GM18951 (cell line): ENCODE results near the gene NHS.

Source experiments
- POLR2A ChIP-seq: IDR thresholded peaks from 4 replicates; pipeline ENCODE4 v1.6.1; 2011; ENCODE audit warnings: mild to moderate bottlenecking; ENCODE audit not compliant: insufficient read length, insufficient read depth; ENCODE audit errors: extremely low read depth
- in situ Hi-C: fragments of 300-500 bp; cut with MboI; formaldehyde crosslinking; loops from one replicate; pipeline ENCODE4 v1.12.0; 2022; ENCODE audit warnings: low sequenced_read_pairs, mixed read lengths, inconsistent platforms; ENCODE audit not compliant: unreplicated experiment

NHS gene

DNA sequence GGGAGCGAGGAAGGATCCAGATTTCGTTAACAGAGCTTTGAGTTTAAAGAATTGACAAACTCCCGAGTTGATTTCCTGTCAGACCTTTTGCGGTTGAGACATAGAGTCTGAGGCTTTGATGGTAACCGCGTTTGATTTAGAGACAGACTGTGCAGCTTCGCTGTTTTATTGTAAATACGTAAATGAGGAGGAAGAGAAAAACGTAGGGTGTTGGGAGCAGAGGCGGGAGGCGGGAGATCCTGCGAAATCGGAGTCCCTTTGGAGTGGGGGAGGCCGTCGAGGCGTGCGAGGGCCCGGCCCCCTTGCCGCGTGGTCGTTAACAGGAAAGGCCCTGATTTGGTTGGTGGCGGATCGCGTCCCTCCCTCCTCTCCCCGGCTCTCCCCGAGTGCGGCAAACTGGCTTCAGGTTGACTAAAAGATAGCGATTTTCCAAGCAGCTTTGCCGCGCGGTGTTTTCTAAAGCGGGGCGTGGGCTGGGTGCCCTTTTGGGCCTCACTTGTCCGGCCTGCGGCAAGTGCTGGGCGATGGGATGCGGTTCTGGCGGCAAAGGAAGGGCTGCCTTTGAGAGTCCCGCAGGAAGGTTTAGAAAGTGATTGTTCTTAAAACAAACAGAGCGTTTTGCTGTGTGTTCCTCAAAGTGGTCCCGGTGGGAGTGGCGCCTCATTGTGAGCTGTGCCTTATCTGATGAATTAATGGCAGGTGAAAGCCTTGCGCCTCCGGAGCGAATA is 363.1 kb downstream of the NHS start:
- in situ Hi-C loops = no loop called here
- no peak for TF ChIP-seq POLR2A

DNA sequence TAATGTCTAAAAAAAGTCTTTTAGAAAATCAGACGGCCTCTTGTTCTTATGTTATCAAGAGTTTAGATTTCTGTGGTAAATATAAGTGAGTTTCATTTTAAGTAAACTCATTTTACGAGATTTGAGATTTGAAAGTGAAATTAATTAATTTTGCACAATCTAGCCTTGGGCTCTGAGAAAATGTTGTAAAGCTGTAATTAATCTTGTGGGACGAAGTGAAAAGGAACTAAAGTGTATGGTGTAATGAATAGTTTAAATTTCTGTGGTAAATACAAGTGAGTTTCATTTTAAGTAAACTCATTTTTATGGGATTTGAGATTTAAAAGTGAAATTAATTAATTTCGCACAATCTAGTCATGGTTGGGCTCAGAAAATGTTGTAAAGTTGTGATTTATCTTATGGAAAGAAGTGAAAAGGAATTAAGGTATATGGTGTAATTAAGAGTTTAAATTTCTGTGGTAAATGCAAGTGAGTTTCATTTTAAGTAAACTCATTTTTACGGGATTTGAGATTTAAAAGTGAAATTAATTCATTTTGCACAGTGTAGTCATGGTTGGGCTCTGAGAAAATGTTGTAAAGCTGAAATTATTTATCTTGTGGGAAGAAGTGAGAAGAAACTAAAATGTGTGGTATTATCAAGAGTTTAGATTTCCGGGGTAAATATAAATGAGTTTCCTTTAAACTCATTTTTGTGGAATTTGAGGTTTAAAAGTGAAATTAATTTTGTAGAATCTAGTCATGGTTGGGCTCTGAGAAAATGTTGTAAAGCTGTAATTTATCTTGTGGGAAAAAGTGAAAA is 363.9 kb downstream of the NHS start:
- no peak for TF ChIP-seq POLR2A
- in situ Hi-C loops = no loop called here

DNA sequence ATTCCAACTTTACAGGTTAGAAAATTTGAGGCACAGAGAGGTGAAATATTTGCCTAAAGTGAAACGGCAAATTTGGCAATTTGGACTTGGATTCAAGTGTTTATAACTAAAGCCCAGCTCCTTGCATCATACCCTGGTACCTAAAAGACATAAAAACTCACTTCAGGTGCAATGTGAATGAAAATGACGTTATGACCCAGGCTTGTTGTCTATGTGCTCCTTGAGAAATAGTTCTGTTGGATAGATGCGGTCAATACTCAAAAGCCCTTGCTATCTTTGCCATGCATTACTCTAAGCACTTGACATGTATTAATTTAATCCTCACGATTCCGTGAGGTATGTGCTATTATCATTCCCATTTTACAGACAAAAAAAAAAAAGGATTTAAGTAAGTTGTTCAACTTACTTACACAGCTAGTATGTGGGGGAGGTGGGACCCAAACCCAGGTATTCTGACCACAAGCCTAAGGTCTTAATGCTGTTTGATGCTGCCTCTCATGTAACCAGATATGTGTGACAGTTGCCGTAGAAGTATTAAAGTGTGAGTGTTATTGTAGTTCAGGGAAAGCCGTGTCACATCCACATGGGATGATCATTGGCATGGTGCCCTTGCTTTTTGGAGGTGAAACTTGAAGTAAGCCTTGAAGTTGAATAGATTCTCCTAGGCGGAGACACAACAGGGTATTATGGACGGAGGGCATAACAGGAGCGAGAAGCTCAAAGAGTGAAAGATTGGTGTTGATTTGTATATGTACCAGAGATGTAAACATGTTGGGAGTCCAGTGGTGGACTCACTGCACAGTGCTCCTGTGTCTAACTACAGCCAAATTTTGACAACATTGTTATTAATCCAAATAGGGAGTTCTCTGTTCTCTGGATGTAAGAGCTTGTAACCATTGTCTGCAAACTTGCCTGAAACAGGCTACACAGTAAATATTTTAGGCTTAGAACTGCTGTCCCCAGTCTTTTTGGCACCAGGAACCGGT is 365.4 kb downstream of the NHS start:
- in situ Hi-C loops = no loop called here
- TF ChIP-seq POLR2A = no peak

GRCh38 chrX:17741123-17741511 is 366.1 kb downstream of the NHS start:
- TF ChIP-seq POLR2A = no peak
- in situ Hi-C loops = no loop called here

GRCh38 chrX:17743913-17744312 is 368.9 kb downstream of the NHS start:
- no peak for TF ChIP-seq POLR2A
- in situ Hi-C loops = no loop called here

GRCh38 chrX:17744896-17745523 is 370.0 kb downstream of the NHS start:
- in situ Hi-C loops = no loop called here
- no peak for TF ChIP-seq POLR2A

- no peak for TF ChIP-seq POLR2A
- in situ Hi-C loops = no loop called here
These were observed 372.7 kb downstream of the NHS start for GRCh38 chrX:17747692-17748091.

DNA sequence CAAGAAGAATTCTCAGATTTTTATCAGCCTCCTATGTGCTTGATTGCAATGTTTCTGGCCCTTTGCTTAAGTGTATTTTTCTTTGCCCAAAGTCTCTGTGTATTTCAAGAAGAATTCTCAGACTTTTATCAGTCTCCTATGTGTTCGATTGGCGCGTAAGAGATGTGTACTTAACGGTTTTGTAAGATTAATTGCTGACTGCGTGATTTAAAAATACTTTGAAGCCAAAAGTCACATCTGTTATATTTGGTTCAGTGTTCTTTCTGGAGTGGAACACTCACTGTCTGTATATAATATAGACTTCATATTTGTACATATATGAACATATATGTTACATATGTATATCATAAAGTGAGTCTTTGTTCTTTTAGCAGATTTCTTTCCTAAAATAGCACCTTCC is 373.7 kb downstream of the NHS start:
- in situ Hi-C loops = no loop called here
- TF ChIP-seq POLR2A = no peak

GRCh38 chrX:17750436-17750835 is 375.4 kb downstream of the NHS start:
- in situ Hi-C loops = no loop called here
- TF ChIP-seq POLR2A = no peak

- in situ Hi-C loops = no loop called here
- TF ChIP-seq POLR2A = no peak
These were observed 383.4 kb downstream of the NHS start for GRCh38 chrX:17758382-17758781.

GRCh38 chrX:17759990-17760389 is 385.0 kb downstream of the NHS start:
- TF ChIP-seq POLR2A = no peak
- in situ Hi-C loops = no loop called here

- in situ Hi-C loops = no loop called here
- TF ChIP-seq POLR2A = no peak
These were observed 392.7 kb downstream of the NHS start for GRCh38 chrX:17767734-17768133.

DNA sequence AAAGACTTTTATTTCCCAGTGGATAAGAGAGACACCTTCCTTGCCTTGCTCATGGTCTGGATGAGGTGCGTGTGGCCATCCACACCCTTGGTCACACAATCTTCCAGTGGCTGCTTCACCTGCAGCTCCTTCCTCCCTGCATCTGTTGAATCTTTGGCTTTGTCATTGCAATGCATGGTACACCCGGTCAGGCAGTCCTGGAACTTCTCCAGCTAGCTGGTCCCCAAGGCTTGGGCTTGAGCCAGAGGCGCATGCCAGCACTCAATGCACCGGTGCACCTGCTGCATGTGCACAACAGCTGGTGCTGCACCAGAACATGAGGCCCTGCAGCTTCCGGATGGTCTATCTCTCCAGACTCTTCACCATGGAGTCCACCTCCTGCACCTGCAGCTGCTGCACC is 394.0 kb downstream of the NHS start:
- no peak for TF ChIP-seq POLR2A
- in situ Hi-C loops = no loop called here
